SJCRH30 (cell line): ENCODE measurements around the gene BOLL. TPM values are rescaled to one million over a fixed set of nuclear protein-coding genes. Genes with fewer than 3 reads are reported as not detected.
"Not testable (repeated sequence)": the region's sequence is repeated elsewhere in the genome, so short reads cannot be mapped to it uniquely, and the experiment has no call there.

Experiments used
- DNase-seq, 2 experiments: peaks; one replicate each; pipeline ENCODE4 v3.0.0-alpha.2; 2015 to 2020
- H3K27ac ChIP-seq: fragments of 250-450 bp; sonication (Bioruptor Pico); 2 replicates; pipeline ENCODE4 v1.5.1; 2020; ENCODE audit warnings: mild to moderate bottlenecking, moderate library complexity
- H3K27me3 ChIP-seq: fragments of 250-450 bp; sonication (Bioruptor Pico); 2 replicates; pipeline ENCODE4 v1.5.1; 2020; ENCODE audit warnings: mild to moderate bottlenecking, moderate library complexity
- H3K36me3 ChIP-seq: fragments of 250-450 bp; sonication (Bioruptor Pico); 2 replicates; pipeline ENCODE4 v1.5.1; 2020; ENCODE audit warnings: mild to moderate bottlenecking, moderate library complexity
- H3K4me1 ChIP-seq: fragments of 250-450 bp; sonication (Bioruptor Pico); 2 replicates; pipeline ENCODE4 v1.5.1; 2020; ENCODE audit warnings: mild to moderate bottlenecking, moderate library complexity
- H3K4me3 ChIP-seq: fragments of 250-450 bp; sonication (Bioruptor Pico); 2 replicates; pipeline ENCODE4 v1.5.1; 2020; ENCODE audit warnings: mild to moderate bottlenecking, moderate library complexity
- H3K9me3 ChIP-seq: fragments of 250-450 bp; sonication (Bioruptor Pico); replicated peaks from 2 replicates; pipeline ENCODE4 v1.5.1; 2020; ENCODE audit warnings: mild to moderate bottlenecking, moderate library complexity
- total RNA-seq: library from RNA; depleted of rRNA; stranded (reverse); fragments of >200 nt; shearing (Covaris generic); gene quantifications from 2 replicates; pipeline ENCODE4 v1.2.3, GENCODE V29; 2014

Gene BOLL
- total RNA-seq, 1 experiment from 2014 or later: 0.51 TPM

DNA sequence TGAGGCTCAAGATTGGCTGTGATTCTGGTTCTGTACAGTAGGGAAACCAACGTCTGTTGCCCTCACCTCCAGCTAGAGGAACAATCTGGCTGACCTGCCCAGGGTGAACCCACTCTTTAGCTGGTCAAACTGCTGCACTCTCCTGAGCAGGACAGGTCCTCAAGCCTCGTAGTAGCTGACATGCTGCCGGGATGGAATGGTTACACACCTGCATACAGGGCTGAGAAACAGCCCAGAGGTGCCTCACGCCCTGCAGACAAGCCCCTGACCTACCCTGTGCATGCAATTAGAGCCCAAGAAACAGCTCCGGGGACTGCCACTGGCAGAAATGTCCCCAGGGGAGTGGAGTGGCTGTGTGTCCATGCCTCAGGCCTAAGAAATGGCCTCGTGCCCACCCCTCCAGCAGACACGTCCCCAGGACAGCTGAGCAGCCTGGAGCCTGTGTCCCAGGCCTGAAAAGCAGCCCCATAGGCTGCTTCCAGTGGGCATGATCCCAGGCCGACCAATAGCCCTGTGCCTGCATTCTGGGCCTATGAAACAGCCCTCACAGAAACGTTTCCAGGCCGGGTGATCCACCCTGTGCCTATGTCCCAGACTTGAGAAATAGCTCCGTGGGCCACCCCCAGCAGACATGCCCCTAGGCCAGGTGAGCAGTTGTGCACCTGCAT lies 25.4 kb downstream of the BOLL start:
- H3K36me3 ChIP-seq: no peaks in the 10 kb centered on the region
- no peak overlapping the region for H3K27ac ChIP-seq
- no peak overlapping the region for H3K4me3 ChIP-seq
- H3K4me1 ChIP-seq: no peaks in the 10 kb centered on the region
- no peaks in the 10 kb centered on the region for H3K27me3 ChIP-seq
- no peak for DNase-seq
- H3K9me3 ChIP-seq: no peaks in the 10 kb centered on the region

DNA sequence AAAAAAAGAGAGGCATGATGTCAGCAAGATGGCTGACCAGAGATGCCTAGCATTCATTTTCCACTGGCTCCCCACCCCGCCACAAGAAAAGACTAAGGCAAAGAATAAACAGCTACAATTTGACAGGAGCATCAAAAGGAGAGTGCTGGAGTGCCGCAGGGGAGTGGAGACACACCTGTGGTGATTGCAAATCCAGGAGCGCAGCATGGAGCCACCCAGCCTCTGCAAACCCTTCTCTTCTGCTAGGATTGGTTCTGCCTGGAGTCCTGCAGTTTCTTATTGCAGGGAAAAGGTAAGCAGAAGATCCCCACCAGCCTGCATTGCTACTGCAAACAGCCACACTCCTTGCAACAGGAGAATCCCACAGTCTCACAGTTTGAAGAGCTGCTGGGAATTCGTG lies 26.1 kb downstream of the BOLL start:
- no peak overlapping the region for H3K4me3 ChIP-seq
- no peaks in the 10 kb centered on the region for H3K9me3 ChIP-seq
- no peak overlapping the region for H3K27ac ChIP-seq
- H3K4me1 ChIP-seq: no peaks in the 10 kb centered on the region
- no peak for DNase-seq
- no peaks in the 10 kb centered on the region for H3K27me3 ChIP-seq
- H3K36me3 ChIP-seq: no peaks in the 10 kb centered on the region

DNA sequence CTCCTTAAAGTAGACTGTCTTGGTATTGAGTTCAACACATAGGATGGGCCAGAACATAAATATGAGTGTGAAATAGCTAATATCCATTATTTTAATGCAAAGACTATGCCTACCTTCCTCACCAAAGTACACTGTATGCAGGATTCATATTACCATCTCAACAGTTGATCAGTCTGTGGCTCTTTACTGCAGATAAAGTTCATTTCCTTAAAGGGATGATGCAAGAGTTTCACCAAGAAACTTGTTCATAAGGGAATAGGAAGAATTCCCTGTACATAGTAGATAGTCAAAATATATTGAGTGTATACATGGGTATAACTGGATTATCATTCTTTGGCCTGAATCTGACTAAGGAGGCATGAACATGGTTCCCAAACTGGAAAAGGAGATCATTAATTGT lies 44.9 kb downstream of the BOLL start:
- Histone ChIP-seq H3K4me3 (no peak overlapping the region), H3K27me3 (no peaks in the 10 kb centered on the region), H3K36me3 (no peaks in the 10 kb centered on the region), H3K4me1 (no peaks in the 10 kb centered on the region), H3K27ac (no peak overlapping the region), H3K9me3 (no peaks in the 10 kb centered on the region)
- no peak for DNase-seq

DNA sequence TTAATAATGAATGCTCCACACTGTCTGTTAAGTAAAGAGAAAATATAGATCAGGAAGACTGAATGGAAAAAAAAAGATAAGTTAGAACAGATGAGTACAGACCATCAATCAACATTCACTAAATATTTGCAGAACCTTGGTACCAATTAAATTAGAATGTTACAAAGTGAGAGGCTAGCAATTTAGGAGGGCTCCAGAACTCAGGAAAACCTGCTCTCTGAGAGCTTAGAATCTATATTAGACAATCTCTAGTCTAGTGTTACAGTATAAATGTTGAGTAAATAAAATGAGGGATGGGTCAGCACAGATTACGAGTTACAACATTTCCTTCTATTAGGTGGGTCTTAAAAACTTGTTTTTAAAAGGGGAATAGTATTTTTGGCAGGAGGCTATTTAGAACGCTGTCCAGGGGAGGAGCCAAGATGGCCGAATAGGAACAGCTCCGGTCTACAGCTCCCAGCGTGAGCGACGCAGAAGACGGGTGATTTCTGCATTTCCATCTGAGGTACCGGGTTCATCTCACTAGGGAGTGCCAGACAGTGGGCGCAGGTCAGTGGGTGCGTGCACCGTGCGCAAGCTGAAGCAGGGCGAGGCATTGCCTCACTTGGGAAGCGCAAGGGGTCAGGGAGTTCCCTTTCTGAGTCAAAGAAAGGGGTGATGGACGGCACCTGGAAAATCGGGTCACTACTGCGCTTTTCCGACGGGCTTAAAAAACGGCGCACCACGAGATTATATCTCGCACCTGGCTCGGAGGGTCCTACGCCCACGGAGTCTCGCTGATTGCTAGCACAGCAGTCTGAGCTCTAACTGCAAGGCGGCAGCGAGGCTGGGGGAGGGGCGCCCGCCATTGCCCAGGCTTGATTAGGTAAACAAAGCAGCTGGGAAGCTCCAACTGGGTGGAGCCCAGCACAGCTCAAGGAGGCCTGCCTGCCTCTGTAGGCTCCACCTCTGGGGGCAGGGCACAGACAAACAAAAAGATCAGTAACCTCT lies 56.3 kb downstream of the BOLL start:
- 0 out of 2 replicates have a peak overlapping the region, but pooled peaks have one; percentile 24 for H3K27ac ChIP-seq
- peak overlapping the region; percentile 52 for H3K4me3 ChIP-seq
- H3K27me3 ChIP-seq, H3K9me3 ChIP-seq, H3K4me1 ChIP-seq, H3K36me3 ChIP-seq, DNase-seq: not testable (repeated sequence)

DNA sequence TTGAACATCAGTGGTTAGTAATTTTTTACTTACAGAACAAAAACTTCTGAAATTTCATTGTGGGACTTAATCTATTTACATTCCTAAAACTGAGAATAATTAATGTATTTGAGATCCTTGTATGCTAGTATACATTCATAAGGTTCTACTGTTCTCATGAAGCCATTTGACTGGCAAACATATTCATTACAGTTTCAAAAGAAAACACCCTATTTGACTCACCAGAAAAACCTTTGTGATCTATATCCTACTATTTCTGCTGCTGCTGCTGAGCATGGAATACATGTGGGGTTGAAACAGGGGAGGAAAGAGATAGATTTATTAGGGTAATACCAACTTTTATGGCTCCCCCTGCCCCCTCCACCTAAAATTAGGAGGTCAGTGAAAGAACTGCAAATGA lies 58.1 kb downstream of the BOLL start:
- Histone ChIP-seq H3K4me3 (no peak overlapping the region), H3K4me1 (no peaks in the 10 kb centered on the region), H3K27me3 (0 out of 2 replicates have a peak, but pooled peaks cover 3% of the 10 kb centered on the region), H3K36me3 (no peaks in the 10 kb centered on the region), H3K9me3 (no peaks in the 10 kb centered on the region), H3K27ac (no peak overlapping the region)
- no peak for DNase-seq

DNA sequence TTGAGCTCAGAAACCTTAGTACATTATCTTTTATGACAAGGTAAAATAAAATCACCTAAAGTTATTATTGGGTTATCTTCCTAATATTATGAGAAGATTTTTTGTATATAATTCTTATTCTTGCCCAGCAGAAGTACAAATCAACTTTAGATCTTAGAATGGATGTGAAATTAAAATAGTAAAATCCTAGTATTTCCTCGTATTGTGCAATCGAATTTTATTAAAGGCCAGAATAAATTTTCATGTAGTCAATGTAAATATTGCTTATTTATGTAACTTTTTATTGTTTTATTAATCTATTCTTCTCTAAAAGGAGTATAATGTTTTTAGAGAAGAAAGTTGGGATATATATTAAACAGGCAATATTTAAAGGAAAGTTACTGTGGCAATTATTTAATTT lies 67.3 kb downstream of the BOLL start:
- Histone ChIP-seq H3K4me1 (no peaks in the 10 kb centered on the region), H3K27me3 (no peaks in the 10 kb centered on the region), H3K9me3 (no peaks in the 10 kb centered on the region), H3K27ac (no peak overlapping the region), H3K4me3 (no peak overlapping the region), H3K36me3 (0 out of 2 replicates have a peak, but pooled peaks cover 4% of the 10 kb centered on the region)
- no peak for DNase-seq

DNA sequence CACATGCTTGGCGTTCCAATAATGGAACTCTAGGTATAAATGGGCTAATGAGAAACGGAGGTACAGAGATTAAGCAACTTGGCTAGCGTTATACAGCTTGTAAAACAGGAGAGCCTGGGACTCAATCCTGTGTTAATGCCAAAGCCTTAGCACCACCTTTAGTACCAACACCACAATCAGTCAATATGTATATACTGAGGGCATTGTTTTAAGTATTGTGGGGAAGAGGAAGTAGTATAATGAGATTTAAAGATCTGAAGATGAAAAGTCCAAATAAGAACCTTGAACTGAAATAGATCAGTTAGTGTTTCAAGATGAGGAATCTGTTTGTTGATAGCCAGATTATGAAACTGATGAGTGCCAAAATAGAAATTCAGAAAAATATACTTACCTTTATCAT lies 71.8 kb downstream of the BOLL start:
- H3K9me3 ChIP-seq: no peaks in the 10 kb centered on the region
- no peak for DNase-seq
- no peak overlapping the region for H3K4me3 ChIP-seq
- no peak overlapping the region for H3K27ac ChIP-seq
- 0 out of 2 replicates have a peak, but pooled peaks cover 4% of the 10 kb centered on the region for H3K36me3 ChIP-seq
- peaks cover under 1% of the 10 kb centered on the region; the same call in 1 of the 2 replicates for H3K4me1 ChIP-seq
- no peaks in the 10 kb centered on the region for H3K27me3 ChIP-seq

DNA sequence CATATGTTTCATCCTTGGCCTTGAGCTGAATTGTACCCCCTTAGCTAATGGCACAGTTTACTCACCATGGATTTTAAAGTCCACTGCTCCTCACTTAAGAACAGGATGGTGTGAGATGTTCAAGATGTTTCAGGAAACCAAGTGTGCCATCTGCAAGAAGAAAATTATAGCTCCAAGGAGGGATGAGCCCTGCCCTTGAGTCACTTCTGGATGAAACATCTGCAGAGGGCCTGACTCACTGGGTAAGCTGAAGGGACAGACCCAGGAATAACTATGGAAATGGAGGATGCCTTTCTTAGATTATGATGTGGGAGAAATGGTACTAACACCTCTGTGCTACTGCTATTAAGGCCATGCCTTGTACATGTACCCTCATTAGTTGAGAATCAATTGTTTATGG lies 73.5 kb downstream of the BOLL start:
- Histone ChIP-seq H3K4me3 (no peak overlapping the region), H3K27ac (no peak overlapping the region), H3K4me1 (peaks cover 5% of the 10 kb centered on the region; the same call in 1 of the 2 replicates), H3K27me3 (no peaks in the 10 kb centered on the region), H3K36me3 (0 out of 2 replicates have a peak, but pooled peaks cover 4% of the 10 kb centered on the region), H3K9me3 (no peaks in the 10 kb centered on the region)
- DNase-seq: no peak

DNA sequence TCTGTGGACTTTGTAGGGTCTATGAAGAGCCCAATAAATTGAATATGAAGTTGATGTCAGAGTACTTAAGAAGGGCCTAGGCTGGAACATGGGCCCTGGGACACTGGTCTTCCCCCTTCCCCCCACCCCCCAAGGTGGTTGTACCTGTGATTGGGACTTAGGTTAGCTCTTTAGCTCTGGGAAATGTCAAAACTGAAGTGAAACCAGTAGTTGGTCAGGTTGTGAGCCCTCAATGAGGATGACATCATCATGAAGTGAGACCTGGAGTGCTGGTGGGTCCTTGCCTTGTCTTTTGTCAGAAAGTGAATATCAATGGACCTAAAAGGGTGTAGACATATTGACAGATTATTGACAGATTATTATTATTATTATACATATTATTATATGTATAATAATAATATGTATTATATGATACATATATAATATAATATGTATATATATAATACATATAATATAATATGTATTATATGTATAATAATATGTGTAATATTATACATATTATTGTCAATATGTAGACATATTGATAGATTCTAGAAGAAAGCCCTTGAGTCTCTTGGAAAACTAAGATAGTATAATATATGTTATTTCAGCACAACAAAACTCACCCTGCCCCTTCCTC lies 74.6 kb downstream of the BOLL start:
- no peak for DNase-seq

DNA sequence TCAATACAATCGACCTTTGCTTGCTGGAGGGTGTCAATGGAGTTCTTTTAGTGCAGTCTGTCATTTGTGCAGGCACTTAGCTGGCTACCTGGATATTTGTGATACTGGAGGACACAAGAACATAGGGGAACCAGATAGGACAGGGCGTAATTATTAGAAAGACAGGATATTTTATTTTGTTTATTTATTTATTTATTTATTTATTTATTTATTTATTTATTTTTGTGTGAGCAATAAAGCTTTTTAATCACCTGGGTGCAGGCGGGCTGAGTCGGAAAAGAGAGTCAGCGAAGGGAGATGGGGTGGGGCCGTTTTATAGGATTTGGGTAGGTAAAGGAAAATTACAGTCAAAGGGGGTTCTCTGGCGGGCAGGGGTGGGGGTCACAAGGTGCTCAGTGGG lies 76.0 kb downstream of the BOLL start:
- H3K4me3 ChIP-seq, H3K4me1 ChIP-seq, H3K27ac ChIP-seq, DNase-seq, H3K27me3 ChIP-seq, H3K9me3 ChIP-seq, H3K36me3 ChIP-seq: not testable (repeated sequence)

More for the DNA sequence above, 74.6 kb downstream of the BOLL start:
- H3K4me3 ChIP-seq: no peak overlapping the region
- no peak overlapping the region for H3K27ac ChIP-seq
- no peaks in the 10 kb centered on the region for H3K9me3 ChIP-seq
- H3K36me3 ChIP-seq: 0 out of 2 replicates have a peak, but pooled peaks cover 4% of the 10 kb centered on the region
- H3K27me3 ChIP-seq: no peaks in the 10 kb centered on the region
- H3K4me1 ChIP-seq: peaks cover 5% of the 10 kb centered on the region; the same call in 1 of the 2 replicates

DNA sequence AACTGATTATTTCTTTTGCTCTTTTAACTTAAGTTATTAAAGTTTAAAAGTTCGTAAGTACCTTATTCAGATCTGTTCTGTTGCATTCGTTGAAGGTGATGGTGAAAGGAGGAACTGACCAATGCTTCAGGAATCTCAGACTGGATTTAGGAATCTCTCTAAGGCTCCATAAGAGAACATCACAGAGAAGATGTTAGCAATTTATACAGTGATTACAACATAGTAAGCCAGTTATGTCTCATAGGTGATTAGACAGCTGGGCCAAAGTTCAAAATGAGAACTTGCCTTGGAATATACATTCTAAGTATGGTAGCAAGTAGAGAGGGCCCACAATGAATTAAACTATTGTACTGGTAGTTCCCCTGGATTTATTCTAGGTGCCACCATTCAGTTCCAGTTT lies 76.8 kb downstream of the BOLL start:
- H3K4me3 ChIP-seq: no peak overlapping the region
- no peaks in the 10 kb centered on the region for H3K27me3 ChIP-seq
- DNase-seq: no peak
- H3K27ac ChIP-seq: no peak overlapping the region
- H3K9me3 ChIP-seq: no peaks in the 10 kb centered on the region
- no peaks in the 10 kb centered on the region for H3K36me3 ChIP-seq
- peaks cover 8% of the 10 kb centered on the region; the same call in 1 of the 2 replicates for H3K4me1 ChIP-seq

DNA sequence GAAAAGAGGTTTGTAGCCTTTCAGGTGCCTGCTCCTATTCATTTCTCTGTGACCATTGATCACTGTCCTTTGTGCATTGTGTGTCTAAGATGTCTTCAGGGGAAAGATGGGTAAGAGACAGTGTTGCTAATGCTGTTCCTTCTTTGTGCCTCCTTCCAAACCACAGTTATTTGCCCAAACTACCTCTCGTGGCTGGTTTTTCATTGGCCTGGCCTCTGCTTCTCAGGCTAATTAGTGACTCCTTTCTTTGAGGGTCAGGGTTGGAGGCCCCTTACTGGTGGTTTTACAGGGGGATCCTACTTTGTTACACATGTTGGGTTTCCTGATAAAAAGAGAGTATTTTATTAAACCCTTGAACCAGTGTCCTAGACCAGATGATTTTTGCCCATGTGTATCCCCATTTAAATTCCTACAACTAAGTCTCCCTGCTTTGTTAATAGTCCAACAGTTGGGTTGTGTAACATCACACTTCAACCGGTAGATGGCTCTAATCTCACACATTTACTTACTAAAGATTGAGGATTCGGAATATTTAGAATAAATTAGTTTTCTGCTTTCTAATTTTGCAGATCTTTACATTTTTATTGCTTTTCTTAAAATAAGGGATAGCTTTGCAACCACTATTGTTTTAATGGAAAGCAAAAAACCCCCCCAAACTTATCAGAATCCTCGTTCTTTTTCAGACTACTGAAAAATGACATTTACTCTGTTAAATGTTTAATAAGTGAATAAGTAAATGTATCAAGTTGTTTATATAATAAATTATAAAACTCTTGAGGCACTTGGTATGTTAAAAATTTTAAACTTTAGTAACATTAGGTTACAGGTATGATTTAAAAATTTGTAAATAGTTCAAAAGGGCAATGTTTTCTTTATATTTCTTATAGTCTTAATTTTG lies 77.6 kb downstream of the BOLL start:
- Histone ChIP-seq H3K9me3 (no peaks in the 10 kb centered on the region), H3K27ac (no peak overlapping the region), H3K36me3 (no peaks in the 10 kb centered on the region), H3K4me3 (peak overlapping the region; percentile 78), H3K4me1 (peaks cover 8% of the 10 kb centered on the region; the same call in 1 of the 2 replicates), H3K27me3 (no peaks in the 10 kb centered on the region)
- peak in 1 of 2 experiments; percentile 55 for DNase-seq

DNA sequence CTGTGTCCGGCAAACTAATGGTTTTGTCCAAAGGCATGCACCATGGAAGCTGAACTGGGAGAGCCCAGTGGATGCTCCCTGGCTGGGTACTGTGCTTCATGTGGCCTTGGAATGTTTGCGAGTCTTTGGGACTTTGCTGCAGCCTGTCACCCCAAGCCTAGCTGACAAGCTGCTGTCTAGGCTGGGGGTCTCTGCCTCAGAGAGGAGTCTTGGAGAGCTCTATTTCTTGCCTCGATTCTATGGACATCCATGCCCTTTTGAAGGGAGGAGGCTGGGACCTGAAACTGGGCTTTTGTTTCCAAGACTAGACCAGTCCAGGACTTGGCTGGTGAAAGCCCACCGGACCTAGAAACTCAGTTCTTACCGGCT lies 78.3 kb downstream of the BOLL start:
- Histone ChIP-seq H3K9me3 (no peaks in the 10 kb centered on the region), H3K27me3 (no peaks in the 10 kb centered on the region), H3K36me3 (no peaks in the 10 kb centered on the region), H3K27ac (no peak overlapping the region), H3K4me3 (peak overlapping the region; percentile 78), H3K4me1 (peaks cover 8% of the 10 kb centered on the region; the same call in 1 of the 2 replicates)
- peak in 1 of 2 experiments; percentile 4 for DNase-seq
